Dermis microvascular lymphatic vessel endothelial cell (primary cell): Measurements from ENCODE around the gene TAS2R50. TPM values are rescaled to one million over a fixed set of nuclear protein-coding genes. Genes with fewer than 3 reads are reported as not detected.

Experiments used
- DNase-seq, 2 donors: peaks; one replicate each; pipeline versions ENCODE4 v3.0.0 to v3.0.0-alpha.2; 2010; ENCODE audit warnings: low read depth in 2 of 2
- total RNA-seq: library from RNA; depleted of rRNA; stranded (reverse); fragments of >200 nt; gene quantifications from 2 replicates; pipeline ENCODE4 v1.2.1, GENCODE V29; 2014

TAS2R50 gene
- total RNA-seq, 1 donor from 2014 or later, result 1.2 TPM

DNA sequence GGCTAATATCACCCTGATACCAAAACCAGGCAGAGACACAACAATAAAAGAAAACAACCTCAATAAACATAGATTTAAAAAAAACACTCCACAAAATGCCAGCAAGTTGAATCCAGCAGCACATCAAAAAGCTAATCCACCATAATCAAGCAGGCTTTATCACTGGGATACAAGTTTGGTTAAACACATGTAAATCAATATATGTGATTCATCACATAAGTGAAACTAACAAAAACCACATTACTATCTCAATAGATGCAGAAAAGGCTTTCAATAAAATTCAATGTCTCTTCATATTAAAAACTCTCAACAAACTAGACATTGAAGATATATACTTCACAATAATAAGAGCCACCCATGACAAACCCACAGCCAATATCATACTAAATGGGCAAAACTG lies 30.6 kb downstream of the TAS2R50 start:
- DNase-seq, result no peak

DNA sequence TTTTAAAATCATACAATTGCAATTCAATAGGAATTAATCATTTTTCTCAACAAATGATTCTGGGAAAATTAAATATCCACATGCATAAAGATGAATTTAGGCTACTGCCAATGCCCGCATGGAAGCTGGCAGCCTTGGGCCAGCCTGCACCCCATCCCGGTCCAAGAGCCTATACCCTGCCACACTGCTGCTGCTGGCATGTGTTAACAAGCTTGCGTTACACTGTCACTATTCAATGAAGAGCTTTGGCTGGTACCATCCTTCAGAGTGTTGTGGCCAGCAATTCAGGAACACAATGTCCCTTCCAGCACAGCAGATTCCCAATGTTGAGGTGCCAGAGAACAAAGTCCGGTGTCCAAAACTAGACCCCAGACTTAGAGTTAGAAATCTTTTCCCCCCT lies 34.1 kb downstream of the TAS2R50 start:
- no peak for DNase-seq

DNA sequence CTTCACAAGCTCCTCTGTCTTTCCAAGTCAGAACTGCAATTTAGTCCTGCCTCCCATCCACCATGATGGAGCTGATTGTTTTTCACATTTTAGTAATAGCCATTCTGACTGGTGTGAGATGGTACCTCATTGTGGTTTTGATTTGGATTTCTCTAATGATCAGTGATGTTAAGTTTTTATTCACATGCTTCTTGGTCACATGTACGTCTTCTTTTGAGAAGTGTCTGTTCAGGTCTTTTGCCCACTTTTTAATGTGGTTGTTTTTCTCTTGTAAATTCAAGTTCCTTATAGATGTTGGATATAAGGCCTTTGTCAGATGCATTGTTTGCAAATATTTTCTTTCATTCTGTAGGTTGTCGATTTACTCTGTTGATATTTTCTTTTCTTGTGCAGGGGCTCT lies 43.5 kb downstream of the TAS2R50 start:
- no peak for DNase-seq

DNA sequence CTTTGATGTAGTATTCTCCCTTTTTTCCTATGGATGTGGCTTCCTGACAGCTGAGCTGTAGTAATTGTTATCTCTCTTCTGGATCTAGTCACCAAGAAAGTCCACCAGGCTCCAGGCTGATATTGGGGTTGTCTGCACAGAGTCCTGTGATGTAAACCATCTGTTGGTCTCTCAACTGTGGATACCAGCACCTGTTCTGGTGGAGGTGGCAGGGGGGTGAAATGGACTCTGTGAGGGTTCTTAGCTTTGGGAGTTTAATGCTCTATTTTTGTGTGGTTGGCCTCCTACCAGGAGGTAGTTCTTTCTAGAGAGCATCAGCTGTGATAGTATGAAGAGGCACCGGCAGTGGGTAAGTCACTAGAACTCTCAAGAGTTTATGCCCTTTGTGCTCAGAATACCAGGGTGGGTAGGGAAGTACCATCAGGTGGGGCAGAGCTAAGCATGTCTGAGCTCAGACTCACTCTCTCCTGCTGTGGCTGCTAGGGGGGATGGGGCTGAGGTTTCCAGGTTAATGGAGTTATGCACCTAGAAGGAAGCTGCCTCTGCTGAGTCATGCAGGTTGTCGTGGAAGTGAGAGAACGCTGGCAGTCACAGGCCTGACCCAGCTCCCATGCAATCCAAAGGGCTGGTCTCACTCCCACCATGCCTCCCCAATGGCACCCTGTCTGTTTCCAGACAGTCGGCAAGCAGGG lies 44.6 kb downstream of the TAS2R50 start:
- no peak for DNase-seq

DNA sequence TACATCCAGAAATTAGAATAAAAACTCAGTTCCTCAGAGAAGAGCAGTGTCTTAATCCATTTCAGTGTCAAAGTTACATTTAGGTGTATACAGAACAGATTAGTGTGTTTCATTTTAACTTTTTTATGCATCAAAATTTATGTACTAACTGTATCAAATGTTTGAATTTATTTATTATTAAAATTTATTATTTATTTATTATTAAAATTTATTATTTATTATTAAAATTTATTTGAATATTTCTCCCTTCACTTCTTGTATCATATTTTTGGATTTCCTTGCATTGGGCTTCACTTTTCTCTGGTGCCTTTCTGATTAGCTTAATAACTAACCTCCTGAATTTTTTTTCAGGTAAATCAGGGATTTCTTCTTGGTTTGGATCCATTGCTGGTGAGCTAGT lies 45.3 kb downstream of the TAS2R50 start:
- DNase-seq, result no peak

DNA sequence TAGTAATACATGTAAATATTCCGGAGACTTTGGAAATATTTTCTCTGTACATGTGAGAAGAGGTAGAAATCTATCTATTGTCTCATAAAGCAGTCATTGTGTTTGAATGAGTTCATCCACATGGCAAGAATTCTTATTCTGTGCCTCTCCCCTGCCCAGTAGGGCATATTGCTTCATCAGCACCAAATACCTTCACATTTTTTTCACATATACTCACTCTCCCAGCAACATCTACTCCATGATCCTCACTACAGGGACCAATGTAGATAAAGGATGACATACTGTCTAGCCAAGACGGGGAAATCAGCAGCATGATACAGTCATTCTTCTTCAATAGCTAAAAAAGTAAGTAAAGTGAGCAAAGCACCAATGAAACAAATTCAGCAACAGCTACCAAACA lies 46.3 kb downstream of the TAS2R50 start:
- DNase-seq, result no peak

DNA sequence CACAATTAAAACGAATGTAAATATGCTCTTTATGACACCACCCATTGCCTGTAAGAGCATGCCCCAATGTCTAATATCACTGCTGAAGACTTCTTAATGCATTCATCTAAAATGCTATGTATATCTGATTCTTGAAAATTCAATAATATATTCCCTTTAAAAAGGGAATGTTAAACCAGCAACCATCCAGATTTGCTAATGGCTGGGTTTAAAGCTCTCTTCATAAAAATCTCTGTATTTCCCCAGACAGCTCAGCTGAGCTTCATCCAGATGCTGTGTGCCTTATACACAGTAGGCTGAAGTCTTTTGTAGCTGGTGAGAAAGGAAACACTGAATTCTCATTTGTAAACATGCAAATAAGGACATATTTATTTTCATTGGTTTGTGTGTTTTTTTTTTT lies 47.5 kb downstream of the TAS2R50 start, which contains the start of gene TAS2R14:
Gene TAS2R14 (minus strand): TSS at position 101 of the 400 bp plus-strand sequence. CDS start 56 bp downstream, at position 45.
- DNase-seq, result no peak

DNA sequence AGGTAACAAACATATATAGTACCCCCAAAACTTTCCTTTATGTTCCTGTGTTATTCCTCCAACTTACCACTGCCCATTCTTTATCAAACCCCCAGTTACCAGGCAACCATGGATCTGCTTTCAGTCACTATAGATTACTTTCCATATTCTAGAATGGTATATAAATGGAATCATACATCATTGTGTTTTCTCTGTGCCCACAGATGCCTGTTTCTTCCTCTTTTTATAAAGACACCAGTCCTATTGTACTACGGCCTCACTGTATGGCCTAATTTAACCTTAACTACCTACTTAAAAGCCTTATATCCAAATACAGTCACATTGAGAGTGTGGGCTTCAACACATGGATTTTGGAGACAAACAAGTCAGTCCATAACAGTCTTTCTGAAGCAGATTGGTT lies 50.2 kb downstream of the TAS2R50 start:
- no peak for DNase-seq

Other genes starting within 250 kb of the TAS2R50 start
- under 0.01 TPM in 1 of 2 replicates, not detected in the other for gene TAS2R7, start 184.3 kb downstream of the TAS2R50 start, total RNA-seq
- gene TAS2R8, start 179.6 kb downstream of the TAS2R50 start, total RNA-seq, result not detected in 2 replicates
- not detected in 2 replicates for gene TAS2R9, start 176.7 kb downstream of the TAS2R50 start, total RNA-seq
- gene TAS2R10, start 160.6 kb downstream of the TAS2R50 start, total RNA-seq, result 0.13 and 0.51 TPM in 2 replicates
- gene PRR4, start 137.4 kb downstream of the TAS2R50 start, total RNA-seq, result 0.13 and 0.51 TPM in 2 replicates
- gene PRH1, start 102.7 kb downstream of the TAS2R50 start, total RNA-seq, result 6.5 and 10.5 TPM in 2 replicates
- gene TAS2R13, start 77.3 kb downstream of the TAS2R50 start, total RNA-seq, result 0.39 and 0.63 TPM in 2 replicates
- not detected in 2 replicates for gene PRH2, start 57.7 kb downstream of the TAS2R50 start, total RNA-seq
- 0.90 and 1.0 TPM in 2 replicates for gene TAS2R14, start 47.6 kb downstream of the TAS2R50 start, total RNA-seq
- gene TAS2R20, start 11.4 kb upstream of the TAS2R50 start, total RNA-seq, result 1.3 and 2.3 TPM in 2 replicates
- 1.7 and 3.4 TPM in 2 replicates for gene TAS2R19, start 35.7 kb upstream of the TAS2R50 start, total RNA-seq
- gene TAS2R31, start 44.5 kb upstream of the TAS2R50 start, total RNA-seq, result 1.2 and 2.3 TPM in 2 replicates
- 1.0 and 1.4 TPM in 2 replicates for gene TAS2R46, start 75.4 kb upstream of the TAS2R50 start, total RNA-seq
- gene TAS2R43, start 105.4 kb upstream of the TAS2R50 start, total RNA-seq, result 0.26 and 1.6 TPM in 2 replicates
- gene TAS2R30, start 147.7 kb upstream of the TAS2R50 start, total RNA-seq, result 1.3 and 2.0 TPM in 2 replicates
- 3.2 and 4.2 TPM in 2 replicates for gene SMIM10L1, start 184.3 kb upstream of the TAS2R50 start, total RNA-seq
- gene TAS2R42, start 200.0 kb upstream of the TAS2R50 start, total RNA-seq, result not detected in 2 replicates